RWPE1 (cell line): ENCODE measurements around the gene ZNF516.

Experiments used
- CTCF ChIA-PET: fragments of 350-600 bp; sonication (Branson Sonifier 250); formaldehyde crosslinking; extraction: SDS; loops from one replicate; lab custom pipeline; 2021; lab: Yijun Ruan, JAX
- POLR2A ChIA-PET: fragments of 400-600 bp; formaldehyde crosslinking; extraction: SDS; loops from one replicate; lab custom pipeline; 2020; ENCODE audit warnings: antibody characterized with exemption; ENCODE audit not compliant: low non-redundant PET; lab: Yijun Ruan, JAX
- DNase-seq: peaks from one replicate; pipeline ENCODE4 v3.0.0; 2012; ENCODE audit warnings: low spot score
- H3K27ac ChIP-seq: fragments of 450-650 bp; 2 replicates; pipeline ENCODE4 v1.5.1; 2017
- CTCF ChIP-seq: fragments of 450-650 bp; conservative IDR thresholded peaks from 2 replicates; pipeline ENCODE4 v1.5.1; 2017; ENCODE audit warnings: low read depth, mild to moderate bottlenecking

Gene ZNF516

GRCh38 chr18:76368976-76369375 is 126.1 kb downstream of the ZNF516 start:
- H3K27ac ChIP-seq, result no peak overlapping the region
- POLR2A ChIA-PET, result no interaction called here
- TF ChIP-seq CTCF, result no peak
- no peak for DNase-seq
- CTCF ChIA-PET, result no interaction called here

GRCh38 chr18:76368271-76368670 is 126.8 kb downstream of the ZNF516 start:
- POLR2A ChIA-PET, result no interaction called here
- DNase-seq, result no peak
- CTCF ChIA-PET, result no interaction called here

GRCh38 chr18:76367168-76368125 is 127.6 kb downstream of the ZNF516 start:
- POLR2A ChIA-PET, result no interaction called here
- CTCF ChIA-PET, result no interaction called here
- TF ChIP-seq CTCF, result no peak
- DNase-seq, result no peak
- no peak overlapping the region for H3K27ac ChIP-seq

More at GRCh38 chr18:76368271-76368670, 126.8 kb downstream of the ZNF516 start:
- TF ChIP-seq CTCF, result no peak
- no peak overlapping the region for H3K27ac ChIP-seq

- TF ChIP-seq CTCF, result no peak
- no peak for DNase-seq
- ChIA-PET CTCF (no interaction called here), POLR2A (no interaction called here)
- no peak overlapping the region for H3K27ac ChIP-seq
Observed at GRCh38 chr18:76365561-76365960, 129.5 kb downstream of the ZNF516 start.

GRCh38 chr18:76364282-76365259 is 130.5 kb downstream of the ZNF516 start:
- no peak overlapping the region for H3K27ac ChIP-seq
- CTCF ChIA-PET, result interaction anchor here (0.7 kb wide), 1 partner anchor 510 kb away, joined by 4 read pairs; no protein-coding TSS in a partner anchor
- POLR2A ChIA-PET, result no interaction called here
- TF ChIP-seq CTCF, result no peak
- DNase-seq, result no peak

GRCh38 chr18:76363436-76364120 is 131.5 kb downstream of the ZNF516 start:
- CTCF ChIA-PET, result interaction anchor here (0.6 kb wide), 1 partner anchor 247 kb away, joined by 3 read pairs; no protein-coding TSS in a partner anchor
- DNase-seq, result no peak
- no peak overlapping the region for H3K27ac ChIP-seq
- no peak for TF ChIP-seq CTCF
- POLR2A ChIA-PET, result no interaction called here
